HL-60 (cell line): Measurements from ENCODE around the gene BICDL2.
A peak's percentile ranks its signal among the peaks of the same experiment; 100 is the strongest.

ENCODE experiments used
- DNase-seq, 2 experiments: peaks; one replicate each; pipeline ENCODE4 v3.0.0-alpha.2; 2010 to 2020; ENCODE audit warnings: low read depth in 1 of 2, low spot score in 1 of 2
- H3K27ac ChIP-seq: fragments of 250-450 bp; sonication (Bioruptor Pico); replicated peaks from 2 replicates; pipeline ENCODE4 v1.5.1; 2020; ENCODE audit warnings: mild to moderate bottlenecking, moderate library complexity
- H3K27me3 ChIP-seq: fragments of 250-450 bp; sonication (Bioruptor Pico); 2 replicates; pipeline ENCODE4 v1.5.1; 2021; ENCODE audit warnings: mild to moderate bottlenecking, moderate library complexity; ENCODE audit not compliant: insufficient read depth, poor library complexity, severe bottlenecking
- H3K4me3 ChIP-seq: replicated peaks from 2 replicates; pipeline ENCODE4 v1.5.1; 2011; ENCODE audit warnings: mild to moderate bottlenecking, control low read depth, low read length; ENCODE audit not compliant: insufficient read depth
- CTCF ChIP-seq: IDR thresholded peaks from one replicate; pipeline ENCODE4 v1.5.1; 2011; ENCODE audit warnings: low read length, control low read depth, inconsistent platforms; ENCODE audit not compliant: insufficient read depth
- GABPA ChIP-seq: IDR thresholded peaks from 2 replicates; pipeline ENCODE4 v1.6.1; 2012; ENCODE audit warnings: low read depth
- POLR2AphosphoS5 ChIP-seq: IDR thresholded peaks from 2 replicates; pipeline ENCODE4 v1.6.1; 2012; ENCODE audit warnings: low read depth
- REST ChIP-seq: IDR thresholded peaks from 2 replicates; pipeline ENCODE4 v1.6.1; 2012; ENCODE audit warnings: low read depth; ENCODE audit not compliant: insufficient replicate concordance
- SPI1 ChIP-seq: IDR thresholded peaks from 2 replicates; pipeline ENCODE4 v1.6.1; 2012; ENCODE audit warnings: low read depth, mild to moderate bottlenecking, borderline replicate concordance

The BICDL2 gene

GRCh38 chr16:3051494-3051893 lies 14.8 kb upstream of the BICDL2 start:
- DNase-seq: peak in 1 of 2 experiments; percentile 71
- no peak for TF ChIP-seq POLR2AphosphoS5
- TF ChIP-seq SPI1: peak; percentile 54; the same call in 1 of the 2 replicates
- Histone ChIP-seq H3K27ac (peak overlapping the region; percentile 78), H3K4me3 (no peak overlapping the region), H3K27me3 (no peaks in the 10 kb centered on the region)

GRCh38 chr16:3051009-3051408 lies 14.3 kb upstream of the BICDL2 start:
- Histone ChIP-seq H3K4me3 (no peak overlapping the region), H3K27me3 (no peaks in the 10 kb centered on the region), H3K27ac (peak overlapping the region; percentile 78)
- no peak for TF ChIP-seq REST
- TF ChIP-seq POLR2AphosphoS5: no peak
- no peak for TF ChIP-seq SPI1
- TF ChIP-seq GABPA: no peak
- TF ChIP-seq CTCF: no peak
- DNase-seq: no peak

GRCh38 chr16:3050487-3050886 lies 13.7 kb upstream of the BICDL2 start:
- TF ChIP-seq REST (no peak), SPI1 (no peak), CTCF (no peak), GABPA (no peak)
- DNase-seq: peak in 1 of 2 experiments; percentile 73
- Histone ChIP-seq H3K27me3 (peaks cover 2% of the 10 kb centered on the region), H3K4me3 (no peak overlapping the region), H3K27ac (peak overlapping the region; percentile 78)

GRCh38 chr16:3049921-3050481 lies 13.3 kb upstream of the BICDL2 start:
- DNase-seq: no peak
- TF ChIP-seq POLR2AphosphoS5 (no peak), GABPA (no peak), CTCF (no peak), REST (no peak), SPI1 (no peak)
- Histone ChIP-seq H3K27ac (peak overlapping the region; percentile 78), H3K4me3 (no peak overlapping the region), H3K27me3 (peaks cover 5% of the 10 kb centered on the region)
